Activated naive CD4-positive, alpha-beta T cell (primary cell): ENCODE data around the gene CTNNA3.
"Not testable (repeated sequence)": the region's sequence is repeated elsewhere in the genome, so short reads cannot be mapped to it uniquely, and the experiment has no call there.

Experiments
- DNase-seq, 4 experiments: peaks; one replicate each; lab custom pipeline; 2025; lab: John Stamatoyannopoulos, UW

CTNNA3 gene

DNA sequence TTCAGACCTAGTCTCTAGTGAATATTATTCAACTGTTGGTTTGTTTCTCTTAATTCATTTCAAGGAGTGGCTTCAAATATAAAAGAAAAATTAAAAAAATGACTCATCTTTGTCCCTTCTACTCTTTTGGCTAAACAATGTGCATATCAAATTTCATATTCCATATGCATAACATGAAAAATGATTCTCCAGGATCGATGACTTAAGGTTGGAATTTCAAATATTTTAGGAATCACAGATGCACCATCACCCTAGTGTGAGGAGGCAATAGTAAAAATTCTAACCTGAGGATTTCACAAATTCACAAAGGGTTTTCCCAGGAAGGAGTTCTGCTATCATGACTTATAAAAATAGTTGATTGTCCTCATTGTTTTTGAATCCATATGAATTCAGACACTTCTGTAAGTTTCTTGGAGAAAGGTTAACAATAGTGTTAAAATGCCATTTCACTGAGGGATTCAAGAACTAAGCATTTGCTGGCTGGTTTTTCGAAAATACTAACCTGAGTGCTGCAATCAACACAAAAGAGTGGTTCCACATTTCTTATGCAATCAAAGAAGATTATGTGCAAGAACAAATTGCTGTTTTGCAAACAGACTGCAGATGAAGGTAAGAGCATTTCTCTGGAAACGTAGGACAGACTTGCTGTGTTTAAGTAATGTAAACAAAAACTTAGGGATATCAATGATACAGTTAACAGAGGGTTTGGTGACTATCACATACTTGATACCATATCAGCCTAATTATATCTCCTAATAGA lies 1317.7 kb downstream of the CTNNA3 start:
- no peak for DNase-seq

DNA sequence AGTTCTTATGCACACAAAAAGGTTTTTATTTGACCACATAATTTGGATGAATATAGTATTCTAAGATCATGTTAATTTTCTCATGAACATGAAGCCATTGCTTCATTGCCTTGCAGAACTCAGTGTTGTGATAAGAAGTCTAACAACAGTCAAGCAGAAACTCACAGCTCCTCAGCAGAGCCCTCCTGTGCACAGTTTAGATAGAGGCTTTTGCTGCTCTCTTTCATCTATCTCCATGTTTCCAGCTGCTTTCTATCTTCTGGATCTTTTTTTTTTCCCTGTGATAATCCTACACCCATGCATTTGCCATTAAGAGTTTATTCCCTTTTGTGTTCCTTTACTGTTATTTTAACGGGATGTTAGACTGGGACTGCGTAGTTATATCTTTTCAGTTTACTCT lies 1327.8 kb downstream of the CTNNA3 start:
- no peak for DNase-seq

DNA sequence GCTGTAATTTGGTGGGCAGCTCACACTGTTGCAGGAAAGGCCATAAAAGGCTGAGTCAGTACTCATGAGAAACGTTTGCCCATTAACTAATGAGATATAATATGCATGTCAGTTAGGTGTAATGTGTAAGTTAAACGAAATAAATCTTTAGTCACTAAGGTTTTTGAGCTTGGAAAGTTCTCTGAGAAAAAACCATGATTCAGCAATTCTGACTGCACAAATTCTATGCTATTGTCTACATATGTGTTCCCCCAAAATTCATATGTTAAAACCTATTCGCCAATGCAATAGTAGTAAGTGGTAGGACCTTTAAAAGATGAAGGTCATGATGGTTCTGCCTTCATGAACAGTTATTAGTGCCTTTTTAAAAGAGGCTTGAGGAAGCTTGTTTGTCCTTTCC lies 1329.8 kb downstream of the CTNNA3 start:
- DNase-seq, result no peak

DNA sequence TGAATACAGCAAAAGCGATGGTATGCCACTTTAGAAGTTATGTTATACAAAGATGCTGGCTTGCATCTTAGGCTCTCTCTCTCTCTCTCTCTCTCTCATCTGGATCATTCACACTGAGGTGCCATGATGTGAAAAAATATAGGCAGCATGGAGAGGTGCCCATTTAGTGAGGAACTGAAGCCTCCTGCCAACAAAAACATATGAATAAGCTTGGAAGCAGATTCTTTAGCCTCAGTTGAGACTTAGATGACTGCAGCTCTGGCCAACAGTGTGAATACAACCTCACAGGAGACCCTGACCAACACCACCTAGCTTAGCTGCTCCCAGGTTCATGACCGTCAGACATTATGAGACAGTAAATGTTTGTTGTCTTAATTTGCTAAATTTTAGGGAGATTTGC lies 1330.3 kb downstream of the CTNNA3 start:
- DNase-seq, result no peak

DNA sequence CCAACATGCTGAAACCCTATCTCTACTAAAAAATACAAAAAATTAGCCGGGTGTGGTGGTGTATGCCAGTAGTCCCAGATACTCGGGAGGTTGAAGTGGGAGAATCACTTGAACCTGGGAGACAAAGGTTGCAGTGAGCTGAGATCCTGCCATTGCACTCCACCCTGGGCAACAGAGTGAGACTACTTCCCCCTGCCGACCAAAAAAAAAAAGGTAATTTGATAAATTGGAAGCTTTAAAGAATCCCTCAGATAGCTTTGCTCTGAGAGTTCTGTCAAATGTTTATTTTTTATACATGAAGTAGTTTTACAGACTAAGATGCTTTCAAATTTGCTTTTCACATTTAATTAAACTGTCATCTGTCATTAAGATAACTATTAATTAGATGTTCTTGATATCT lies 1333.5 kb downstream of the CTNNA3 start:
- no peak for DNase-seq

DNA sequence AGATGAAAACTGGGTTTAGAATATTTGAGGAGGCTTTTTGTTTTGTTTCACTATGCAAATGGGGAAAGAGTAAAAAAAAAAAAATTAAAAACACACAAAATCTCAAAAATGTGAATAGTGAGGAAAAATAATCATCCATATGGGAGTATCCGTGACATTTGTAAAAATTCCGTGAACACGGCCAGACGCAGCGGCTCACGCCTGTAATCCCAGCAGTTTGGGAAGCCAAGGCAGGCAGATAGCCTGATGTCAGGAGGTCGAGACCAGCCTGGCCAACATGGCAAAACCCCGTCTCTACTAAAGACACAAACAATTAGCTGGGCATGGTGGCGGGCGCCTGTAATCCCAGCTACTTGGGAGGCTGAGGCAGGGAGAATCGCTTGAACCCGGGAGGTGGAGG lies 1342.2 kb downstream of the CTNNA3 start:
- not testable (repeated sequence) for DNase-seq

DNA sequence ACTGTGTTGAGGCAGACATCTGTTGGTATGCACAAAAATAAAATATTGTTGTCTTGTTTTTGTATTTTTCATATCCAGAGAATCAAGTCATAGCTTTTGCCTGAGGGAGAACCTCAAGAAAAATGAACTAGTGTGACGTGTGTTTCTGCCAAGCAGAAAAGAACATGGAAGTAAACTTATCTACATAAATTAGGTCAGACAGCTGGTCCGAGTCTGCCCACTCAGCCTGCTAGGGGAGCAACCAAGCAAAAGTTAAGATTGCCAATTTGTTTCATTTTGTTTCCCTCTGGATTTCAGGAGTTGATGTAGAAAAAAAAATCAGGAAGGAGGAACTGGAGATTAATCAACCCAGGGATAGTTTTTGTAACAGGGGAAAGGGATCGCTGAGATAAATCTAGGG lies 1342.6 kb downstream of the CTNNA3 start:
- no peak for DNase-seq

DNA sequence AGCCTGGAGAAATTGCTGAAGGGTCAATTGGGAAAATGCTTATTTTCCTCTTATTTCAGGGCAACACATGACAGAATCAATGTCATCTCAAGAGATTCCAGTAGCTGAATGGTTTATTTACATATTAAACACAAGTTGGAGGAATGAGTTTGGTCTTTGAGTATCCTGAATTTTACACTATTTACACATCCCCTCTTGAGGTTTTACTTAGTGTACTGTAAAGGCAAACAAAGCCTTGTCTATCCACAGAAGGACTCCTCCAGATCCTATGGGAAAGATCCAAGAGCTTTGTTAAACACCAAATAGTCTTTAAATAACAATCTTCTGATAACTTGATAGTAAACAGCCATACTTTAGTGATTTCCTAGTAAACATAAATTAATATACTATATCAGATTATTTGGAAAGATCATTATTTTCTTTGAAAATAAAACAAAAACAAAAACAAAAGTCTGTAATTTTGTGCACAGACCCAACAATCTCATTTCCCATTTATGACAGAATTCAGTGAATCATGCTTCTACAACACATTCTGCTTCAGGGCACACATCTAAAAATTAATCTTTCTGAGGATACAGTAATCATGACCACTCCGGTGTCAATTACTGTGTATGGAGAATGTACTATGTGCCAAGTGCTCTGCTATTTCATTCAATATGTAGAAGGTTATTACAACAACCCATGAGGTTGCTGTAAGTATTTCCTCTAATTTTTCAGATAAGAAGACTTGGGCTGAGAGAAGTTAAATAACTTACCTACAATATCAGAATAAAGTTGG lies 1345.2 kb downstream of the CTNNA3 start:
- no peak for DNase-seq

DNA sequence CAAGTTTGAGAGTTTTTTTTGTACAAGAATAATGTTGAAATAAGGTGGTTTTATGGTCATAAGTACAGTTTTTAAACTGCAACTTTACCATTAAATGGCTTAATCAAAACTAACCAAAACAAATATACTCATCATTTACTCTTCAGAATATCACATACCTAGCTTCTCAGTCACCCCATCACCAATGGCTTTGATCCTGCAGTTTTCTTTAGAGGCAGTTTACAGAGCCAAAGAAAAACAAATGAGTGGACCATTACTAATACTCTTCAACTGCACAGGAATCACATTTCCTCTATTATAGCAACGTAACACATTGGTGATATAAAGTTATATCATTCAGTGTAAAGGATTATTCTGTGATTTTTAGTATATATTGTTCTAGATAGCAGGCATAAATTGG lies 1346.3 kb downstream of the CTNNA3 start:
- no peak for DNase-seq

DNA sequence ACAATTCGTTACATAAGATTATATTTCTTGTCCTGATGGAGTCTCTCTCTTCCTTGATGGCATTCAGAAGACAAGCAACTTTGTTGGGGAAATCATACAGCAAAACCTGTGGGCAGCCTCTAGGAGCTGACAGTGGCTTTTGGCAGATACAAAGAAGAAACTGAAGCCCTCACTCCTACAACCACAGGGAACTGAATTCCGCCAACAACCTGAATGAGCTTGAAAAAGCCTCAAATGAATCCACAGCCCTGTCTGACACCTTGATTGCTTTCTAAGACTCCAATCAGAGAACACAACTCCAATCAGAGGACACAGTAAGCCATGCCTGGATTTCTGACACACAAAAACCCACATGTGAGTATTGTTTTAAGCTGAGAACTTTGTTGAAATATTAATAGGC lies 1346.9 kb downstream of the CTNNA3 start:
- DNase-seq, result no peak

DNA sequence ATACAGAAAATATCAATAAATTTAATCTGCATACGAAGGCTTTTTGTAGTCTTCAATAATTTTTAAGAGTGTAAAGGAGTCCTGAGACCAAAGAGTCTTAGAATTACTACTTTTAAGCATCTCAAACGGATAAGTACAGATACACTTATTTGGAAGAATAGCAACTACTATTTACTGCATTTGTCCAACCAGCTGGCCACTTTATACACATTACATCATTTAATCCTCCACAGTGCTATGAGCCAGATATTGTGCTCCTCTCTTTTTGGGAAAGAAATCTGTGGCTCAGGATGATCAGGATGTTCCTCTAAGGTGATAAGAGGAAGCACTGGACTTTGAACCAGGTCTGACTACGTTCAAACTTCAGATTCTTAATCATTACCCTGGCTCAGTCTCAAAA lies 1358.8 kb downstream of the CTNNA3 start:
- no peak for DNase-seq

DNA sequence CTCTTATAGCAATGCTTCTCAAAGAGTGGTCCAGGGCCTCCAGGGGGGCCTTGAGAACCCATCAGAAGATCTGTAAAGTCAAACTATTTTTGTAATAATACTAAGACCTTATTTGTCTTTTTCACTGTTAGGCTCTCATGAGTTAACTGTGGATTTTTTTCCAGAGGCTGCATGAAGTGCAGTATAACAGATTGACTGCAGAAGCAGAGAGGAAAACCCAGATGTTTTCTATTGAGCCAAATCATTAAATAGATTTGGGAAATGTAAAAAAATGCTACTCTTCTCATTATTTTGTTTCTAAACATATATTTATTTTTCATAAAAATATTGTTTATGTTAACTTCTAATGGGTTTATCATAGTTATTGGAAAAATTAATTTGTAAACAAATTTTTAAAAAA lies 1359.2 kb downstream of the CTNNA3 start:
- DNase-seq, result no peak

DNA sequence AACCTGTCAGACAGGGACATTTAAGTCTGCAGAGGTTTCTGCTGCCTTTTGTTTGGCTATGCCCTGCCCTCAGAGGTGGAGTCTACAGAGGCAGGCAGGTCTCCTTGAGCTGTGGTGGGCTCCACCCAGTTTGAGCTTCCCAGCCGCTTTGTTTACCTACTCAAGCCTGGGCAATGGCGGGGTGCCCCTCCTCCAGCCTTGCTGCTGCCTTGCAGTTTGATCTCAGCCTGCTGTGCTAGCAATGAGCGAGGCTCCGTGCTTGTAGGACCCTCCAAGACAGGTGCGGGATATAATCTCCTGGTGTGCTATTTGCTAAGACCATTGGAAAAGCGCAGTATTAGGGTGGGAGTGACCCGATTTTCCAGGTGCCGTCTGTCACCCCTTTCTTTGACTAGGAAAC lies 1360.2 kb downstream of the CTNNA3 start:
- DNase-seq, result not testable (repeated sequence)

DNA sequence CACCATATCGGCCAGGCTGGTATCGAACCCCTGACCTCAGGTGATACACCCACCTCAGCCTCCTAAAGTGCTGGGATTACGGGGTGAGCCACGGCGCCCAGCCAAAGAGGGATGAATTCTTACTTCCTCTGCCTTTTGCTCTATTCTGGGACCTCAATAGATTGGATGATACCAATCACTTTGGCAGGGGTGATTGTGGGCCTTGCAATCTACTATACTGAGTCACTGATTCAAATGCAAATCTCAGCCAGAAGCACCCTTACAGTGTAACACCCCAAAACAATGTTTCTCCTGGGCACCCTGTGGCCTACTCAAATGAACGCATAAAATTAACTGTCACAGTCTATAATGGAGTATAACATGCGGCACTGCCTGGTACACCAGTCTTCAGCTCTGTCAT lies 1366.8 kb downstream of the CTNNA3 start:
- no peak for DNase-seq

DNA sequence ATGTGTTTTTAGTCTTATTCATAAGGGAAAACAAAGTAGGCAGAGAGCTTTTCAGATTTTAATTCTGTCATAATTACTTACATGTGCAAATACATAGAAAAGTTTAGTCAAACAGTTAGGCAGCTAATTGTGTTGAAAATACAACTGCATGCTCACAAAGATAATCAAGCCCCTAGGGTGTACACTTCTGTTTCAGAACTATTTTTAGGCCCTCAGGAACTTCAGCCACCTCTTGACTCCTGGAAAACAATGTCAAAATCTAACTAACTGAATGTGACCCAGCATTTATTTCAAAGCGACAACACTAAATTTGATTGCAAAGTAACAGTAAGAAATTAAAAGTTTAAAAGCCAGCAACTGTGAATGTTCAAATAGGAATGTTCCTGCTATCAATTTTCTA lies 1369.1 kb downstream of the CTNNA3 start:
- no peak for DNase-seq

DNA sequence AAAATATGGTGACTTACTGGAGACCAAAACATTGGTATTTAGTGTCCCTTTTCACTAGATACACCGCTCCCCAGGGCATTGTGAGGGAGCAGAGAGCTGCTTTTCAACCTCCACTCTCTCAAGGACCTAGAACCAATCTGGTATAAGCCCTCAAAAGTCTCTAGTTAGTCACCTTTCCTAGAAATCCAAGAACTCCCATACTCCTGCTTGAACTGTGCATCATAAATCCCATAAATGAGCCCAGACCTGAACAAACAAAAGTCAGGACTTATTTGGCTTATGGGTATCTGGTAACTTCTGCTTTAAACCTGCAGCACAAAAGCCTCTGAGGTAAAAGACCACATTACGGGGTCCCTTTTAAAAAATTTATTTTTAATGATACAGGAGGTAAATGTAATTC lies 1373.2 kb downstream of the CTNNA3 start:
- no peak for DNase-seq

DNA sequence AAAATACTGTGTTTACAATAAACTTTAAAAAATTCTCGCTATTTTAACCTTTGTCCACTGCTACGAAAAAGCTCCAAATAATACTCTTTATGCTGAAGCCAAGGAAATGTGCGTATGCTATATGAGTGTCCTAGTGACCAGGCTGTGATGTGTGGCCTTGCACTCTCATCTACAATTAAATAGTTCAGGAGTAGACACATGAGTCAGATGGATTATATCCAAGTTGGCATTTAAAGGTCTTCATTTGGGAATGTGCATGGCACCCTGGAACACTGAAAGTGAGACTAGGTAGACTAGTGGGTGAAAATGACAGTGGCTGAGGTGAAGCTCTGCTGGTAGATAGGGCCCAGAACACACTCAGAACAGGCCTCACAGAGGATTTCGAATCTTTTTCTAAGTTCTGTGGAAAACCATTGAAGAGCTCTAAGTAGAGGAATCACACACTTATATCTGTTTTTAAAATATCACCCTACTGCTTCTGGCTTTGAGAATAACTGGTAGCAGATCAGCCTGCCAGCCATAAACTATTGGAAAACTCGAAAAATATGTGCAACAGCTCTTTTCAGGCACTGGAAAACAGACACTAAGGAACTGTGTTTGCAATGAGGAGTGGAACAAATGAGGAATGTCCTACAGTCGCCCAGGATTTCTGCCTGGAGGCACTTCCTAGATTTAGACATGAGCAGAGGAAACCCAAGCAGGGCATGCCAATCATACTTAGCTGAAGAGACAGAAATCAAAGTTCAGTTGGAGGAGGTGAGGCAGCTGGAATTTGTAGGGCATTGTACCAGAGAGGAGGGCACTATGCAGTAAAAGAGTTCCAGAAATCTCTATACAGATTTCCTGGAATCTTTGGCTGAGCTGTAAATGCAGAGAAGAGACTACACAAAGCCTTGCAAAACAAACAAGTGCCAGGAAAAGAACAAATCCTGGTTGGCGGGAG lies 1374.0 kb downstream of the CTNNA3 start:
- no peak for DNase-seq

DNA sequence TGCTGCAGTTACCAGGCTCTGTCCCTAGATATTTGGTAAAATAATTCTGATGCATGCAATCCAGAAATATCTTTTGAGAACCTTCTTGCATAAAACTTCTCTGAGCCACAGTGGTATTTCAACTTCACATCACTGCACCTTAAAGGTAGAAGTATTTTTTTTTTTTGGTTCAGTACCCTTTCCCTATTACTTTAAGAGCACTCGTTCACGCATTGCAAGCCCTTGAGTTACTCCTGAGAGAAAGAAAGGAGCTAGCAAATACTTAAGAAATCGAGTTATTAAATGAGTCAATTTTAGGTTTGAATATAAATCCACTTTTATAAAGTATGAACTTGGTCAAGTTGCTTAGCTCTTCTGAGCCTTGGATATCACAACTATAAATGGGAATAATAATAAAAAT lies 1377.2 kb downstream of the CTNNA3 start:
- DNase-seq, result no peak

DNA sequence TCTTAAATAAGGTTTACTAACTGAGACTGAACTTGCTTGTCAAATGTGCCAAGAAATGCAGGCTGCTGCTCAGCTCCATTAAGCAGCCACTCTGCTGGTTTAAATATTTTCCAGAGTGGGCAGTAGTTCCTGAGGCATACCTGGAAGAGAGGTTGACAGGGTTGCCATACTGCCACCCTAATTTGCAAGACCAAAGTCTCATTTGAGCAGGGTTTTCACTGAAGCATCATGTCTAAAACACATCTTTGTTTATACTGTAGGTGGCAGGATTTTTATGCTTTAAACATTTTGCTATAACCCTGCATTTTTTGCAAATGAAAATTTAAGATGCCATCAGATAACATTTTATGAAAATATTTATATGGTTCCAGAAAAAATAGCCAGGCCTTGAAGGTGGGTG lies 1388.2 kb downstream of the CTNNA3 start:
- no peak for DNase-seq

DNA sequence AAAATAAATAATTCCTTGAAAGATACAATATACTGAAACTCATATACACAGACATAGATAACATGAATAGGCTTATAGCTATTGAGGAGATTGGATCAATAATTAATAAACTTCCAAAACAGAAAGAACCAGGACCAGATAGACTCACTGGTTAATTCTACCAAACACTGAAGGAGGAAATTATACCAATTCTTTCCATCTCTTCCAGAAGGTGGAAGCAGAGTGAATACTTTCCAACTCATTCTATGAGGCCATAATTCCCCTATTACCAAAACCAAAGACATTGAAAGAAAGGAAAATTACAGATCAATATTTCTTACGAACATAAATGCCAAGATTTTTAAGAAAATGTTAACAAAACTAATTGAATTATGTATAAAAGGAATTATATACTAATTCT lies 1394.9 kb downstream of the CTNNA3 start:
- no peak for DNase-seq

DNA sequence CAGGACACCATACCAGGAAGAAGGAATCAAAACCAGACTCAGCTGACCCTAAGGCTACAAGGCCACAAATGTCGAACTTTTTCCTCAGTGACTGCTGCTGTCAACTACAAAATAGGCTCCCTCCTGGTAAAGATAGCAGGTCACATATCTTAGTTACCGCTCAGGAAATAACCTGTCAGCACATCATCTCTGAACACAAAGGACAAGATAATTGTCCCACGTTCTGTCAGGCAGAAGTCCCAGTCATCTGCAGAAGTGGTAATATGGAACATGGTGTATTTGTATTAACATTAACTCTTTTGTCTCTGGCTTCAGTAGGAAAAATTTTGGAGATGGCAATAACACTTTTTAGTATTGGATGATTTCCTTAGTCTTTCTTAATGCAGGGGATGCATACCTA lies 1400.4 kb downstream of the CTNNA3 start:
- DNase-seq, result no peak

DNA sequence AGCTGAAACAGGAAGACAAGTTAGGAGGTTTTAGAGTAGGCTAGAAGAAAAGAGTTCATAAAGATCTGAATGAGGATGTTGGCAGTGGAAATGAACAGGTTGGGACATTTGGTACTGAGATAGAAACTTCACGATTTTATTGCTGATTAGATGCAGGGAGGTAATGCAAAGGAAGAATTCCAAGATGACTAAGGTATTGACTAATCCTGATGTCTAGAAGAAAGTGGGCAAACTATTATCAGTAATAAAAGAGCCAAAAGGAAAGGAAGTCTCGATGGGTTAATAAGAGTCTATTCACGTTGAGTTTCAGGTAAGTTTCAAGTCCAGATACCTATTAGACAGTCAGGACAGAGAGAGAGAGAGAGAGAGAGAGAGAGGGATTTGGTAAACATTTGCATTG lies 1401.5 kb downstream of the CTNNA3 start:
- no peak for DNase-seq

DNA sequence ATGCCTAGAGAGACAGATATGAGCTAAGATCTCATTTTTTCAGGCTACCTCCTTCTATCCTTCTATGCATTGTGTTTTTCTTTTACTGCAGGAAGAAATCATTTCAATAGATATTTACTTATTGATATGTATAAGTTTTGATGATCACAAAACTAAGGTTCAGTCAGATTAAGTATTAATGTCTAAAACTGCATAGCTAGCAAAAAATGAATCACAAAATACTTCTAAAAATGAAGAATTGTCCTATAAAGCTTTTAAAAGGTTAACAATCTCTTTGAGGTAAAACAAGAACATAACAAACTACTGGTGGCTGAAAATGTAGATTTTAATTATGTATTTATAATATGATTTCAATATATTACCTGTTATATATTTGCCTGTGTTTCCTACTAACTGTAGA lies 1403.1 kb downstream of the CTNNA3 start:
- no peak for DNase-seq
